Activated CD4-positive, alpha-beta T cell treated with anti-CD3 and anti-CD28 coated beads, Interleukin-2, amount 10 ng/mL, durations not matched to agents 7 days and 5 days (primary cell): Measurements from ENCODE around the gene NAV3. TPM values are rescaled to one million over a fixed set of nuclear protein-coding genes. Genes with fewer than 3 reads are reported as not detected.

Experiments
- CTCF ChIA-PET: fragments of 350-600 bp; sonication (Branson Sonifier 250); formaldehyde crosslinking; loops from one replicate; lab custom pipeline; 2021; ENCODE audit warnings: antibody characterized with exemption; lab: Charles Lee
- POLR2A ChIA-PET: fragments of 350-600 bp; sonication (Branson Sonifier 250); formaldehyde crosslinking; loops from one replicate; lab custom pipeline; 2021; ENCODE audit warnings: antibody characterized with exemption; lab: Charles Lee
- DNase-seq: peaks from one replicate; pipeline ENCODE4 v3.0.0-alpha.2; 2020
- H3K27ac Mint-ChIP-seq: one replicate; pipeline ENCODE4 v1.8.0; 2021; ENCODE audit warnings: mild to moderate bottlenecking, moderate library complexity, mixed read lengths
- H3K27me3 Mint-ChIP-seq: one replicate; pipeline ENCODE4 v1.8.0; 2021; ENCODE audit warnings: mixed read lengths
- H3K36me3 Mint-ChIP-seq: one replicate; pipeline ENCODE4 v1.8.0; 2021; ENCODE audit warnings: low read depth, mixed read lengths
- H3K4me1 Mint-ChIP-seq: one replicate; pipeline ENCODE4 v1.8.0; 2021; ENCODE audit warnings: mixed read lengths
- H3K4me3 Mint-ChIP-seq: one replicate; pipeline ENCODE4 v1.8.0; 2021; ENCODE audit warnings: mild to moderate bottlenecking, moderate library complexity, mixed read lengths
- H3K9me3 Mint-ChIP-seq: one replicate; pipeline ENCODE4 v1.8.0; 2021; ENCODE audit warnings: mixed read lengths
- total RNA-seq, 2 experiments: library from RNA; stranded (reverse); gene quantifications; one replicate each; pipeline ENCODE4 v1.2.3, GENCODE V29; 2021

NAV3 gene
- total RNA-seq, 2 experiments from 2014 or later: not detected

DNA sequence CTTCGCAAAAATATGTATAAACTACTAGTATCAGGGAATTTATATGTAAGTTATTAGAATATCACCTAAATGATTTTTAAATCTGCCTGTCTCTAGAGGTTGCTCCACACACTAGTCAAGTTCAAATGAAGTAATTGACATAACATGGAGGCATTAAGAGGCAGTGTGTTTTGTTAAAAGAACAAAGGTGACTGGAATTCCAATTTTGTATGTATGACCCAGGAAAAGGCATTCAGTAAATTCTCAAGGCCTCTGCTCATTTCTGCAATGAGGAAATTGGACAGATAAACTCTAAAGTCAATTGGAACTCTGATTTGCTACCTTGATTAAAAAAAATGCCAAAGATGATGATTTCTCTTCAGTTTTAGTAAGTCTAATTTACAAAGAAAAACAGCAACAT is 117.1 kb downstream of the NAV3 start:
- DNase-seq: no peak
- Mint-ChIP-seq H3K4me1 (no peaks in the 10 kb centered on the region), H3K9me3 (peaks cover 4% of the 10 kb centered on the region), H3K27ac (no peak overlapping the region), H3K4me3 (no peak overlapping the region), H3K27me3 (no peaks in the 10 kb centered on the region), H3K36me3 (no peaks in the 10 kb centered on the region)
- POLR2A ChIA-PET: no interaction called here
- CTCF ChIA-PET: no interaction called here

DNA sequence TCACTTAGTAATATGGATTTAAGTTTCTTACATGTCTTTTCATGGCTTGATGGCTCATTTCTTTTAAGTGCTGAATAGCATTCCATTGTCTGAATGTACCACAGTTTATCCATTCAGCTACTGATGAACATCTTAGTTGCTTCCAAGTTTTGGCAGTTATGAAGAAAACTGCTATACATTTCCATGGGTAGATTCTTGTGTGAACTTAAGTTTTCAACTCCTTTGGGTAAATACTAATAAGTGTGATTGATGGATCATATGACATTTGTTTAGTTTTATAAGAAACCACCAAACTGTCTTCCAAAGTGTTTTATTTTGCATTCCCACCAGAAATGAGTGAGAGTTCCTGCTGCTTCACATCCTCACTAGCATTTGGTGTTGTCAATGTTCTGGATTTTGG is 119.2 kb downstream of the NAV3 start:
- H3K36me3 Mint-ChIP-seq: no peaks in the 10 kb centered on the region
- DNase-seq: no peak
- ChIA-PET CTCF (no interaction called here), POLR2A (no interaction called here)
- peaks cover 4% of the 10 kb centered on the region for H3K9me3 Mint-ChIP-seq
- no peak overlapping the region for H3K4me3 Mint-ChIP-seq
- no peaks in the 10 kb centered on the region for H3K27me3 Mint-ChIP-seq
- H3K27ac Mint-ChIP-seq: no peak overlapping the region
- H3K4me1 Mint-ChIP-seq: no peaks in the 10 kb centered on the region

- CTCF ChIA-PET: no interaction called here
- H3K27me3 Mint-ChIP-seq: no peaks in the 10 kb centered on the region
- no peaks in the 10 kb centered on the region for H3K4me1 Mint-ChIP-seq
- H3K27ac Mint-ChIP-seq: no peak overlapping the region
- H3K9me3 Mint-ChIP-seq: peaks cover 4% of the 10 kb centered on the region
- H3K4me3 Mint-ChIP-seq: no peak overlapping the region
- H3K36me3 Mint-ChIP-seq: no peaks in the 10 kb centered on the region
- no peak for DNase-seq
- POLR2A ChIA-PET: no interaction called here
Measured at GRCh38 chr12:77953528-77954205, 123.0 kb downstream of the NAV3 start.

DNA sequence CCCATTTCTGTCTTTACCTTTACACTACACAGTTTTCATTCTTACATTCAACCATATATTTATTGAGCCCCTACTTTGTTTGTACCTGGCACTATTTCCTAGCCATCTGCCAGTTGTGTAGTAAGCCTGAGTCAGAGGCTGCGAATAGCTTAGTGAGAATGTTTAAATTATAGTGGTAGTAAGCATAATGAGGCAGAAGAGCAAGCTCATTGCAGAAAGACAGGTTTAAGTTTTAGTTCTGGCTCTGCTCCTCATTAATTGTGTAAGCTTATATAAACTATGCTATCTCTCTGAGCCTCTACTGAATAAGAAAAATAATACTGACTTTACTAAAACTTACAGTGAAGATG is 123.5 kb downstream of the NAV3 start:
- Mint-ChIP-seq H3K4me1 (no peaks in the 10 kb centered on the region), H3K9me3 (peaks cover 4% of the 10 kb centered on the region), H3K4me3 (no peak overlapping the region), H3K27me3 (no peaks in the 10 kb centered on the region), H3K36me3 (no peaks in the 10 kb centered on the region), H3K27ac (no peak overlapping the region)
- ChIA-PET POLR2A (no interaction called here), CTCF (no interaction called here)
- DNase-seq: no peak

DNA sequence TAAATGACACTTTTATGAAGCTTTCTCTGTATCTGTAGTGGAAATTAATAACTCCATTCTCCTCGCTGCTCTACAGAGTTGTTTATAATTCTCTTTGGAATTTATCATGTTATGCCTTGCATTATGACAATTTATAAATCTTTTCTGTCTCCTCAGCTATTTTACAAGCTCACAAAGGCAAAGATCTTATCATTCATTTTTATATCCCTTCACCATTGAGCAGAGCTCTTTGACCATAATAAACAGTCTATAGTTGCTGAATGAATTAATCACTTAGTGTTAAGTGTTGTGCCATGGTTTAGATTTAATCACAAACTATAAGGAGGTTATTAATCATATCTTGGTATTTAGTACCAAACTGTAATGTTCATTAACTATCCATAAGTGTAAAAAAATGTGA is 126.4 kb downstream of the NAV3 start:
- no peaks in the 10 kb centered on the region for H3K27me3 Mint-ChIP-seq
- no peaks in the 10 kb centered on the region for H3K36me3 Mint-ChIP-seq
- ChIA-PET POLR2A (no interaction called here), CTCF (interaction anchor here (0.6 kb wide), 1 partner anchor 376 kb away, joined by 3 read pairs; no protein-coding TSS in a partner anchor)
- no peak overlapping the region for H3K4me3 Mint-ChIP-seq
- DNase-seq: no peak
- H3K27ac Mint-ChIP-seq: no peak overlapping the region
- peaks cover 4% of the 10 kb centered on the region for H3K9me3 Mint-ChIP-seq
- no peaks in the 10 kb centered on the region for H3K4me1 Mint-ChIP-seq

DNA sequence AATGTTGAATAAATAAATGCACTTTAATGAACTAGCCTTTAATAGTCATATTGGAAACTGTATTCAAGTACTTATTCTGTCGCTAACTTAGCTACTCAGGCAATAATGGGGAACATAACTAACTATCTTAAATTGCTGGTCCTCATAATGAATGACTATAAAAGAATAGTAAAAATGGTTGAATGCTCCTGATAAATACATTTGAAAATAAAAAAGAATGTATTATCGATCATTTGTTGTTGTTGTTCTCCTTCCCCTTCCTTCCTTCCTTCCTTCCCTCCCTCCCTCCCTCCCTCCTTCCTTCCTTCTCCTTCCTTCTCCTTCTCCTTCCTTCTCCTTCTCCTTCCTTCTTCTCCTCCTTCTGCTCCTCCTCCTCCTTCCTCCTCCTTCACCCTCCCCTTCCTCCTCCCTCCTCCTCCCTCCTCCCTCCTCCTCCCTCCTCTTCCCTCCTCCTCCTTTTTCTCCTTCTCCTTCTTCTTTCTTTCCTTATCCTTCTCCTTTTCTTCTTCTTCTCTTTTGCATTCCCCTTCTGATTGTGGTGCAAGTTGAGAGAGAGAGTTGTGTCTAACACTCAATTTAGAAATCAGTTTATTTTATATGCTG is 133.0 kb downstream of the NAV3 start:
- Mint-ChIP-seq H3K9me3 (peaks cover 3% of the 10 kb centered on the region), H3K4me3 (no peak overlapping the region), H3K36me3 (no peaks in the 10 kb centered on the region), H3K27ac (no peak overlapping the region), H3K27me3 (no peaks in the 10 kb centered on the region), H3K4me1 (no peaks in the 10 kb centered on the region)
- CTCF ChIA-PET: no interaction called here
- no peak for DNase-seq
- POLR2A ChIA-PET: no interaction called here

DNA sequence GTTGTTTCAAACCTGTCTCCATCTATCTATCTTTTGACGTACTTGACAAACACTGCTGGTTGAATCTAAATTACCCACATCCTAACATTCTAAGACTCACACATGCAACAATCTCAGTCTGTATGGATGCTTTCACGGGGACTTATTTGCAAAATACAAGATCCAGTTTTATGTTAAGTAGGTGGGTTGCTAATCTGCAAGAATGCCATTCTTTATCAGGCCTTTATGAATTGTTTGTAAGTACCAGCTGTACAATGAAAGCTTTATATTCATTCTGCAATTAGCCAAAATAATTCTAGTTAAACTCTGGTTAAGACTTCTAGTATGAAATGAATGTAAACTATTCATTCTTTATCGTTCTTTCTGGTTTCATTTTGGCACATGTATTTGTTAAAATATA is 135.1 kb downstream of the NAV3 start:
- Mint-ChIP-seq H3K4me3 (no peak overlapping the region), H3K27me3 (no peaks in the 10 kb centered on the region), H3K9me3 (peaks cover 3% of the 10 kb centered on the region), H3K4me1 (no peaks in the 10 kb centered on the region), H3K36me3 (no peaks in the 10 kb centered on the region), H3K27ac (no peak overlapping the region)
- ChIA-PET CTCF (no interaction called here), POLR2A (no interaction called here)
- DNase-seq: no peak

GRCh38 chr12:77968021-77968420 is 137.3 kb downstream of the NAV3 start:
- H3K36me3 Mint-ChIP-seq: no peaks in the 10 kb centered on the region
- H3K27ac Mint-ChIP-seq: no peak overlapping the region
- ChIA-PET CTCF (no interaction called here), POLR2A (no interaction called here)
- H3K27me3 Mint-ChIP-seq: no peaks in the 10 kb centered on the region
- H3K4me3 Mint-ChIP-seq: no peak overlapping the region
- no peaks in the 10 kb centered on the region for H3K9me3 Mint-ChIP-seq
- no peaks in the 10 kb centered on the region for H3K4me1 Mint-ChIP-seq
- no peak for DNase-seq

- DNase-seq: no peak
- H3K27me3 Mint-ChIP-seq: no peaks in the 10 kb centered on the region
- no peaks in the 10 kb centered on the region for H3K36me3 Mint-ChIP-seq
- no peaks in the 10 kb centered on the region for H3K9me3 Mint-ChIP-seq
- POLR2A ChIA-PET: no interaction called here
- no peaks in the 10 kb centered on the region for H3K4me1 Mint-ChIP-seq
- H3K4me3 Mint-ChIP-seq: no peak overlapping the region
- no peak overlapping the region for H3K27ac Mint-ChIP-seq
- CTCF ChIA-PET: no interaction called here
Measured at GRCh38 chr12:77968571-77968970, 137.9 kb downstream of the NAV3 start.

DNA sequence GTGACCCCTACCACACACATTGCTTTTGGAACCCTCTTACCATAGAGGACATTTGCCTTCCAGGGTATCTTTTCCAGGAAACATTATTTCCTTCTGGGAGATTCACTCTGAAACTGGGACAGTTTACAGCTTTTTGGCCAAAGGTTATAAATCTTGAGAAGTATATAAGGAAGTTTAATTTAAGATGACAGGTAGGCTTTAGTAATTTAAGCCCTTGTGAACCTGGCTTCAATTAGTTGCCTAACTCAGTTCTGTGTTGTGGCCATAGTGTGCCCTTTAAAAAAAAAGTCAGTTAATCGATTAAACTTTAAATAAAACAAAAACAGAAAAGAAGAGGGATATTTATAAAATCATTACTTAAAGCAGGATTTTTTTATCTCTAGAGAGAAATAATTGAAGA is 142.9 kb downstream of the NAV3 start:
- no peaks in the 10 kb centered on the region for H3K4me1 Mint-ChIP-seq
- CTCF ChIA-PET: no interaction called here
- POLR2A ChIA-PET: no interaction called here
- H3K36me3 Mint-ChIP-seq: no peaks in the 10 kb centered on the region
- no peaks in the 10 kb centered on the region for H3K27me3 Mint-ChIP-seq
- H3K9me3 Mint-ChIP-seq: peaks cover 2% of the 10 kb centered on the region
- H3K4me3 Mint-ChIP-seq: no peak overlapping the region
- H3K27ac Mint-ChIP-seq: no peak overlapping the region
- no peak for DNase-seq

DNA sequence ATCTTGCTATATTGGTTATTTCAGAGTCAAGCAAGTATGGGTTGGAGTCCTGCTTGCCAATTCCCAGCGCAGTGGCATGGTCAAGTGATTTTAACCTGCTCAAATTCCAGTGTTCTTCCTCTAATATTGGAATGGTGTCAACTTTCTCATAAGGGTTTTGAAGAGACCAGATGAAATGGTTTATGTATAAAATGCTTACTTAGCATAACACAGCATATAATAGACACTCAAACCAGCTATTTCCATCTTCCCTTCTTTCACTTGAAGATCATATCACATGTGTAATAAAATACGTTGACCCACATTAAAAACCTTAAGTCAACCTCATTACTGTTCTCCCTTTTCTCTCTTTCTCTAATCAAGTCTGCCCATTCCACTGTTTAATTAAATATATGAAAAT is 144.0 kb downstream of the NAV3 start:
- CTCF ChIA-PET: no interaction called here
- Mint-ChIP-seq H3K4me3 (no peak overlapping the region), H3K36me3 (no peaks in the 10 kb centered on the region)

GRCh38 chr12:77979597-77980250 is 149.0 kb downstream of the NAV3 start:
- POLR2A ChIA-PET: no interaction called here
- no peaks in the 10 kb centered on the region for H3K27me3 Mint-ChIP-seq
- CTCF ChIA-PET: no interaction called here
- H3K9me3 Mint-ChIP-seq: peaks cover 2% of the 10 kb centered on the region
- no peaks in the 10 kb centered on the region for H3K4me1 Mint-ChIP-seq
- H3K27ac Mint-ChIP-seq: no peak overlapping the region
- no peak overlapping the region for H3K4me3 Mint-ChIP-seq
- no peaks in the 10 kb centered on the region for H3K36me3 Mint-ChIP-seq
- no peak for DNase-seq

More for the DNA sequence above, 144.0 kb downstream of the NAV3 start:
- Mint-ChIP-seq H3K27ac (no peak overlapping the region), H3K9me3 (peaks cover 2% of the 10 kb centered on the region), H3K27me3 (no peaks in the 10 kb centered on the region), H3K4me1 (no peaks in the 10 kb centered on the region)
- POLR2A ChIA-PET: no interaction called here
- DNase-seq: no peak

DNA sequence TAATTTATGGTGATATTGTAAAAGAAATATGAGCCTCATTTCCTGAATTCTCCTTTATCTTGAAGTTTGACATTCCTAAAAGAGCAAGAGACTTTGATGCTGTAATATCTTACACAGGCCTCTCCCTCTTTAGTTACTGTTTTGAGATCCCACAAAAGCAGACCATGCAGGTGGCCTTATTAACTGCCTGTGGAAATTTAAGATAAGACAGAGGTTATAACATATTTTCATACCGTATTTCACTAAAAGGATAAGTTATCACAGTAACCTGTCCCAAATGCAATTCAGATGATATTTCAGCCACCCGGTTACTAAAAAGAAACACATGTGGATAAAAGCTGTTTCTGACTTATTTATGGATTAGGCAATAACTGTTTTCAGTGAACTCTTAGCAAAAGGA is 150.1 kb downstream of the NAV3 start:
- ChIA-PET CTCF (no interaction called here), POLR2A (no interaction called here)
- no peak overlapping the region for H3K27ac Mint-ChIP-seq
- H3K27me3 Mint-ChIP-seq: no peaks in the 10 kb centered on the region
- no peaks in the 10 kb centered on the region for H3K36me3 Mint-ChIP-seq
- peaks cover 2% of the 10 kb centered on the region for H3K9me3 Mint-ChIP-seq
- no peak for DNase-seq
- no peaks in the 10 kb centered on the region for H3K4me1 Mint-ChIP-seq
- no peak overlapping the region for H3K4me3 Mint-ChIP-seq
